ENCODE results near the gene IWS1. TPM values are rescaled to one million over a fixed set of nuclear protein-coding genes. Genes with fewer than 3 reads are reported as not detected.
A peak's percentile ranks its signal among the peaks of the same experiment; 100 is the strongest.

The IWS1 gene
- 10 to 100 TPM; 36.9 to 43.9 (median 39.6) TPM for total RNA-seq

- Histone ChIP-seq H3K9me3 (peaks cover 0 to 5% (median 0%) of the 10 kb centered on the region in 3 donors), H3K27ac (peak within 1 kb of the TSS; percentile 73 to 99 (median 96)), H3K4me1 (peaks cover 0 to 39% (median 6%) of the 10 kb centered on the region in 3 donors), H3K36me3 (peaks cover 0 to 17% of the 10 kb centered on the region in 2 donors), H3K27me3 (no peaks in the 10 kb centered on the region), H3K4me3 (peak within 1 kb of the TSS; percentile 92 to 97)
- 0% methylated on average over 38 of the region's 70 CpGs for WGBS, 2 donors (ENCODE audit: low coverage in 1 of 2)
- peak in 3 of 4 experiments; percentile 55 to 69 (median 68) for TF ChIP-seq CTCF (IDR thresholded peaks at IDR 0.05)
- TF ChIP-seq EP300 (IDR thresholded peaks at IDR 0.05), result peak; percentile 15
- peak; percentile 82 to 84 for TF ChIP-seq POLR2A (IDR thresholded peaks at IDR 0.05)
- TF ChIP-seq POLR2AphosphoS5 (IDR thresholded peaks at IDR 0.05), result peak; percentile 85
- ATAC-seq, result peak; percentile 97
These were observed at the start of gene IWS1 for GRCh38 chr2:127526132-127527000. TSS of gene IWS1 (minus strand) at chr2:127526489. CDS start at chr2:127526208, 281 bp downstream.

DNA sequence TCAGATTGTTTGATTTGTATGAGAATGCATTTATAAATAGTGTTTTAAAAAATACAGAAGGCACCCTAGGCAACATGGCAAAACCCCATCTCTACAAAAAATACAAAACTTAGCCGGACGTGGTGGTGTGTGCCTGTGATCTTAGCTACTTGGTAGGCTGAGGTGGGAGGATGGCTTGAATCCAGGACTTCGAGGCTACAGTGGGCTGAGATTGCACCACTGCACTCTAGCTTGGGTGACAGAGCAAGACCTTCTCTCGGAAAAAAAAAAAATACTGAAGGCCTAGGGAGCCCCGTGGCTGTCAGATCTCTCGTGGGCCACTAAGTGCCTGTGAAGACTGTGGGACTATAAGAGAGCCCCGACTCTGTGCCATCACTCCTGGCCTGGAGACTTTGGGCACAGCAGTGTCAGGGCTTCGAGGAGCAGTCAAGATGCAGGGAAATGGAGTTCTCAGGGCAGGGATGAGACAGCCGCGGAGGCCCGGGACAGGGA, 49.7 kb upstream of the IWS1 start:
- Histone ChIP-seq H3K4me3 (no peak overlapping the region), H3K27ac (no peak overlapping the region), H3K36me3 (no peaks in the 10 kb centered on the region), H3K27me3 (no peaks in the 10 kb centered on the region), H3K9me3 (no peaks in the 10 kb centered on the region), H3K4me1 (peaks cover 0 to 13% (median 8%) of the 10 kb centered on the region in 3 donors)
- no peak for ATAC-seq
- WGBS, 2 donors (ENCODE audit: low coverage in 1 of 2), result 21 to 49% methylated on average over 3 to 7 of the region's 11 CpGs
- TF ChIP-seq EP300 (IDR thresholded peaks at IDR 0.05), result no peak
- no peak for TF ChIP-seq POLR2AphosphoS5 (IDR thresholded peaks at IDR 0.05)
- no peak for TF ChIP-seq CTCF (IDR thresholded peaks at IDR 0.05)
- TF ChIP-seq POLR2A (IDR thresholded peaks at IDR 0.05), result no peak

DNA sequence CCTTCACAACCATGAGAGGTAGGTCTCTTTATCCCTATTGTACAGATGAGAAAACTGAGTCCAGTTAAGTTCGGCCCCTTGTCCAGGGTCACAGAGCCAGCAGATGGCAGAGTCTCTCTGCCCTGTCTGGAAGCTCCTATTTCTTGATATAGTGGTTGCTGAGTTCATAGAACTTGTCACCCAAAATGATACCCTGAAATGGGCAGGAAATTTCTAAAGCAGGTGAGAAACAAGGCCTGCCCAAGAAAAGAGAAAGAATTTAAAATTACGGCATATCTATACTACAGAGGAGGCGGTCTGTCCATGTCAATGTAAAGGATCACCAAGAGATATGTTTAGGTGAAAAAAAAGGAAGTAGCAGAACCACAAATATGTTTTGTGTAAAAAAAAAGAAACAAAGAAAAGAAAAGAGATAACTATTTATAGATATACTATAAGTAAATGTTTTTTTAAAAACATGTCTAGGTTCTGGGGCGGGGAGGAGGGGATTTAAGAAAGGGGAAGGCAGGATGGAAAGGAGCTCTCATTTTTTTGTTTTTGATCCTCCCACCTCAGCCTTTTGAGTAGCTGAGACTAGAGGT, 49.0 kb upstream of the IWS1 start:
- Histone ChIP-seq H3K36me3 (no peaks in the 10 kb centered on the region), H3K27me3 (no peaks in the 10 kb centered on the region), H3K9me3 (no peaks in the 10 kb centered on the region), H3K4me1 (peaks cover 0 to 18% (median 8%) of the 10 kb centered on the region in 3 donors), H3K4me3 (no peak overlapping the region), H3K27ac (no peak overlapping the region)
- no peak for TF ChIP-seq POLR2AphosphoS5 (IDR thresholded peaks at IDR 0.05)
- TF ChIP-seq CTCF (IDR thresholded peaks at IDR 0.05), result no peak
- no peak for TF ChIP-seq EP300 (IDR thresholded peaks at IDR 0.05)
- no peak for TF ChIP-seq POLR2A (IDR thresholded peaks at IDR 0.05)
- WGBS, 2 donors (ENCODE audit: low coverage in 1 of 2), result 83 to 100% methylated on average over 3 to 4 of the region's 4 CpGs
- ATAC-seq, result no peak

- no peaks in the 10 kb centered on the region for H3K36me3 ChIP-seq
- H3K27me3 ChIP-seq, result no peaks in the 10 kb centered on the region
- TF ChIP-seq POLR2A (IDR thresholded peaks at IDR 0.05), result no peak
- TF ChIP-seq EP300 (IDR thresholded peaks at IDR 0.05), result no peak
- TF ChIP-seq CTCF (IDR thresholded peaks at IDR 0.05), result no peak
- TF ChIP-seq POLR2AphosphoS5 (IDR thresholded peaks at IDR 0.05), result no peak
- WGBS, 2 donors (ENCODE audit: low coverage in 1 of 2), result 100% methylated on average over 1 to 2 of the region's 3 CpGs
- no peaks in the 10 kb centered on the region for H3K9me3 ChIP-seq
- no peak overlapping the region for H3K4me3 ChIP-seq
- ATAC-seq, result no peak
- peaks cover 0 to 24% (median 9%) of the 10 kb centered on the region in 3 donors for H3K4me1 ChIP-seq
- no peak overlapping the region for H3K27ac ChIP-seq
These were observed 48.4 kb upstream of the IWS1 start for GRCh38 chr2:127574656-127575055.

All from gastroesophageal sphincter (tissue), 4 donors.